Dendritic cell treated with granulocyte-macrophage colony-stimulating factor and Interleukin-4, amounts not matched to agents 40 ng/mL and 50 ng/mL, for 4 days (primary cell): ENCODE measurements around the gene CD79A.
"Not testable (repeated sequence)": the region's sequence is repeated elsewhere in the genome, so short reads cannot be mapped to it uniquely, and the experiment has no call there.

Source experiments
- H3K27ac Mint-ChIP-seq: one replicate; pipeline ENCODE4 v1.8.0; 2022; ENCODE audit warnings: mild to moderate bottlenecking, mixed read lengths
- H3K27me3 Mint-ChIP-seq: one replicate; pipeline ENCODE4 v1.8.0; 2022; ENCODE audit warnings: mild to moderate bottlenecking, mixed read lengths
- H3K36me3 Mint-ChIP-seq: one replicate; pipeline ENCODE4 v1.8.0; 2022; ENCODE audit warnings: low read depth, mixed read lengths
- H3K4me1 Mint-ChIP-seq: one replicate; pipeline ENCODE4 v1.8.0; 2022; ENCODE audit warnings: low read depth, mixed read lengths
- H3K4me3 Mint-ChIP-seq: one replicate; pipeline ENCODE4 v1.8.0; 2022; ENCODE audit warnings: mild to moderate bottlenecking, moderate library complexity, mixed read lengths
- H3K9me3 Mint-ChIP-seq: one replicate; pipeline ENCODE4 v1.8.0; 2022; ENCODE audit warnings: mixed read lengths
- intact Hi-C: fragments of 100-400 bp; cut with micrococcal nuclease; formaldehyde crosslinking; loops from one replicate; pipeline ENCODE4 v1.15.0; 2022

The CD79A gene

GRCh38 chr19:41910240-41910991 is 33.3 kb downstream of the CD79A start:
- Mint-ChIP-seq H3K36me3 (peaks cover 37% of the 10 kb centered on the region), H3K4me3 (no peak overlapping the region), H3K27me3 (peaks cover 49% of the 10 kb centered on the region), H3K4me1 (peaks cover 5% of the 10 kb centered on the region), H3K27ac (no peak overlapping the region), H3K9me3 (no peaks in the 10 kb centered on the region)
- intact Hi-C loops = no loop called here

GRCh38 chr19:41910992-41911888 is 34.2 kb downstream of the CD79A start:
- intact Hi-C loops = no loop called here
- Mint-ChIP-seq H3K4me3 (no peak overlapping the region), H3K27me3 (peaks cover 49% of the 10 kb centered on the region), H3K27ac (no peak overlapping the region), H3K4me1 (peaks cover 5% of the 10 kb centered on the region), H3K9me3 (no peaks in the 10 kb centered on the region), H3K36me3 (peaks cover 29% of the 10 kb centered on the region)

GRCh38 chr19:41911889-41912731 is 35.0 kb downstream of the CD79A start:
- Mint-ChIP-seq H3K4me1 (peaks cover 5% of the 10 kb centered on the region), H3K27ac (no peak overlapping the region), H3K36me3 (peaks cover 20% of the 10 kb centered on the region), H3K9me3 (no peaks in the 10 kb centered on the region), H3K4me3 (no peak overlapping the region), H3K27me3 (peaks cover 49% of the 10 kb centered on the region)
- intact Hi-C loops = no loop called here

GRCh38 chr19:41912899-41913537 is 35.9 kb downstream of the CD79A start:
- Mint-ChIP-seq H3K9me3 (no peaks in the 10 kb centered on the region), H3K27ac (no peak overlapping the region), H3K36me3 (peaks cover 11% of the 10 kb centered on the region), H3K4me3 (no peak overlapping the region), H3K27me3 (peaks cover 49% of the 10 kb centered on the region), H3K4me1 (peaks cover 5% of the 10 kb centered on the region)
- intact Hi-C loops = no loop called here

- Mint-ChIP-seq H3K27me3 (peaks cover 48% of the 10 kb centered on the region), H3K9me3 (no peaks in the 10 kb centered on the region), H3K27ac (no peak overlapping the region), H3K4me1 (peaks cover 5% of the 10 kb centered on the region), H3K36me3 (peaks cover 4% of the 10 kb centered on the region), H3K4me3 (no peak overlapping the region)
- intact Hi-C loops = no loop called here
These were observed 36.7 kb downstream of the CD79A start for GRCh38 chr19:41913538-41914423.

- H3K4me1 Mint-ChIP-seq, intact Hi-C loops, H3K4me3 Mint-ChIP-seq, H3K27ac Mint-ChIP-seq, H3K36me3 Mint-ChIP-seq, H3K9me3 Mint-ChIP-seq: not testable (repeated sequence)
- peaks cover 43% of the 10 kb centered on the region for H3K27me3 Mint-ChIP-seq
These were observed 37.4 kb downstream of the CD79A start for GRCh38 chr19:41914424-41914834.

GRCh38 chr19:41915021-41915775 is 38.1 kb downstream of the CD79A start:
- Mint-ChIP-seq H3K36me3 (no peaks in the 10 kb centered on the region), H3K27me3 (peaks cover 41% of the 10 kb centered on the region), H3K27ac (no peak overlapping the region), H3K4me3 (no peak overlapping the region), H3K4me1 (peaks cover 5% of the 10 kb centered on the region), H3K9me3 (no peaks in the 10 kb centered on the region)
- intact Hi-C loops = no loop called here

GRCh38 chr19:41915776-41916414 is 38.8 kb downstream of the CD79A start:
- H3K27ac Mint-ChIP-seq = no peak overlapping the region
- no peak overlapping the region for H3K4me3 Mint-ChIP-seq
- H3K36me3 Mint-ChIP-seq = no peaks in the 10 kb centered on the region
- H3K9me3 Mint-ChIP-seq = no peaks in the 10 kb centered on the region
- intact Hi-C loops = no loop called here
- no peaks in the 10 kb centered on the region for H3K4me1 Mint-ChIP-seq
- peaks cover 36% of the 10 kb centered on the region for H3K27me3 Mint-ChIP-seq

- H3K9me3 Mint-ChIP-seq = no peaks in the 10 kb centered on the region
- no peaks in the 10 kb centered on the region for H3K36me3 Mint-ChIP-seq
- intact Hi-C loops = no loop called here
- H3K27me3 Mint-ChIP-seq = peaks cover 35% of the 10 kb centered on the region
- no peak overlapping the region for H3K27ac Mint-ChIP-seq
- no peak overlapping the region for H3K4me3 Mint-ChIP-seq
- peaks cover 13% of the 10 kb centered on the region for H3K4me1 Mint-ChIP-seq
These were observed 40.6 kb downstream of the CD79A start for GRCh38 chr19:41917676-41918075.

- no peak overlapping the region for H3K27ac Mint-ChIP-seq
- intact Hi-C loops = no loop called here
These were observed 41.0 kb downstream of the CD79A start for GRCh38 chr19:41918095-41918494.

GRCh38 chr19:41918653-41919244 is 41.7 kb downstream of the CD79A start:
- no peak overlapping the region for H3K4me3 Mint-ChIP-seq
- no peaks in the 10 kb centered on the region for H3K9me3 Mint-ChIP-seq
- H3K36me3 Mint-ChIP-seq = no peaks in the 10 kb centered on the region
- intact Hi-C loops = no loop called here
- H3K27ac Mint-ChIP-seq = no peak overlapping the region
- H3K27me3 Mint-ChIP-seq = peaks cover 34% of the 10 kb centered on the region
- peaks cover 20% of the 10 kb centered on the region for H3K4me1 Mint-ChIP-seq

More at GRCh38 chr19:41918095-41918494, 41.0 kb downstream of the CD79A start:
- Mint-ChIP-seq H3K4me1 (peaks cover 15% of the 10 kb centered on the region), H3K9me3 (no peaks in the 10 kb centered on the region), H3K36me3 (no peaks in the 10 kb centered on the region), H3K27me3 (peaks cover 36% of the 10 kb centered on the region), H3K4me3 (no peak overlapping the region)
